GM18520 (cell line): ENCODE measurements around the gene MOK.

Source experiments
- ATAC-seq: cut with Tn5 transposase; IDR thresholded peaks from one replicate; pipeline ENCODE4 v1.9.1; 2021; ENCODE audit not compliant: unreplicated experiment

Gene MOK

GRCh38 chr14:102226356-102227125, 78.4 kb downstream of the MOK start:
- no peak for ATAC-seq

DNA sequence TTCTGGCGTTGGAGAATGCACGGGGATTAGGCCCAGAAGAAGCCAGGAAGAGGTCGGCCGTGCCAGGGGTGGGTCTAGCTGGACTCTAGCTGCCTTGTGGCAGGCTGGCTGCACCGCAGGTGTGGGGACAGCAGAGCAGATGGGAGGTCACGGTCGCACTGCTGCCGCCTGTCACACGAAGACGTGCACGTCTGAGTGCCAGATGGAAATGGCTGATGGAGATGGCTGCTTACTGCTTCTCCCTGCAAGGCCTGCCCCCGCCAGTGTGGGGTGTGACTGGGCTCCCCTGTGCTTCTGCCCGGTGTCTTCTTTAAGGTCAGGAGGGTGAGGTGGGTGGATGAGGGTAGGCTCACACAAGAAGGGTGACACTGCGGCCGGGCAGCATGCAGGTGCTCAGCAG, 79.0 kb downstream of the MOK start:
- ATAC-seq, result no peak

DNA sequence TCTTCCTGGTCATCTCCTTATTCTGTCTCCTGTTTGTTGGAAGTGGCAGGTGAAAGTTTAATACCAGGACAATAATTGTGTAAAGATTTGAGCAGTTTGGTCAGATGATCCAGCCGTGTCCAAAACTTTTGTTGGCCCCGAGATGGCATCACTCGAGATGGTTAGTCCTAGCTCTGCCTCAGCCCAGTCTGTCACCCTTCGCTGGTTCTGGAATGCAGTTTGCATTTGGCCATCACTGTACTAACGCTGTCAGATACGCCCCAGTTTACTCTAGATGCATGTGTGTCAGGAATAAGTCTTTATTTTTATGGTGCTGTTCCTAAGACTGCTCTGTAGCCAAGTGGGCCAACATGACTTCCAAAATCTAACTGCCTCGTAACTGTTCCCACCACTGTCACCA, 79.6 kb downstream of the MOK start:
- ATAC-seq, result no peak

GRCh38 chr14:102223682-102224081, 81.3 kb downstream of the MOK start:
- ATAC-seq, result no peak

DNA sequence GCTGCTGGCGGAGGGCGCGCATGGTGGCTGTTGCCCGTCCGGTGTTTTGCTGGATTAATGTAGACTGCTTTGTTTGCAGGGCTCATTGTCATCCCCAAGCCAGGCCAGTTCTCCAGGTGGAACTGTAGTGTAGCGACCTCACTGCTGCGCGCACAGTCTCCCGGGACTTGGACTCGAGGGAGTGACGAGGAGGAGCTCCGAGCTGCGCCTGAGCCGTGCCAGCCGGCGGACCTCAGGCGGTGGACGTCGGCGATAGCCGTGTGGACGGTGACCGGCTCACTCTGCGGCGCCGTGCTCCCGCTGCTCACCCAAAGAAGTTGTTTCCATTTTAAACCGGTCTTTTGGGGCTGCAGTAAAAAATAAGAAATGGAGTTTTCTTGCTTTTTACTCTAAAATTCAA, 82.2 kb downstream of the MOK start:
- no peak for ATAC-seq

- no peak for ATAC-seq
These were observed 82.9 kb downstream of the MOK start for GRCh38 chr14:102222009-102222575.

DNA sequence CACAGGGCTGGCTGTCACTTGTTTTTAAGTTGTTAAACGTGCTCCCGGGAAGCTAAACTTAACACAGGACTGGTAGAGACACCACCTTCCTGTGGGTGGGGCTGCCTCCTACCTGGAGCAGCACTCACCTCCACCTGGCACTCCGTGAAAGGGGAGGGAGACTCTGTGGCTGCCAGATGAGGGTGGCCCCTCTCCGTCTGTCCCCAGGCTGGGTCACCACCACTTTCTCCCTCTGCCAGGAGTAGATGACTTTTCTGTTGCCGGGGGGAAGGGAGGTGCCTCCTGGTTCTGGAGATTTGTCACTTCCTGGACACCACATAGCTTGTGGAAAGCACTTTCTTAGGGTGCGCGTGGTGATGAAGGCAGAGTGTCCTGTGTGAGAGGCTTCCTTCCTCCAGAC, 83.9 kb downstream of the MOK start:
- ATAC-seq, result no peak

- ATAC-seq, result peak; percentile 92
These were observed 84.9 kb downstream of the MOK start for GRCh38 chr14:102220031-102220430.

GRCh38 chr14:102219316-102219715, 85.6 kb downstream of the MOK start:
- no peak for ATAC-seq

DNA sequence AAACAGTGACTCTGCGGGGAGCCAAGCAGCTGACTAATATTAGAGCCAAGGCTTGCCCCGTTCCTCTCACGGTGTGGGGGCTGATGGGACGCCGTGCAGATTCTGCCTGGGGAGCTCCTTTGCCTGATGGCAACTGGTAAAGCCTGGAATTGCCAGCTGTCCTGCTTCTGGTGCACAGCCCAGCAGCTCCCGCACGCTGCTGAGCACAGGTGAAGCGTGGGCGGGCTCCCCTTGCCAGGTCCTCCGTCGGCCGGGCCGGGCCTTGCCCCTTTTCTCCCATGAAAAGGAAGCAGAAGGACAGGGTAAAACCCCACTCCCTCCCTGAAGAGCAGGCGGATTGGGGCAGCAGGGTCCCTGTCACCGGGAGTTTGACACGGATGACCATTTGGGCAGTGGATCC, 86.3 kb downstream of the MOK start:
- ATAC-seq, result no peak

DNA sequence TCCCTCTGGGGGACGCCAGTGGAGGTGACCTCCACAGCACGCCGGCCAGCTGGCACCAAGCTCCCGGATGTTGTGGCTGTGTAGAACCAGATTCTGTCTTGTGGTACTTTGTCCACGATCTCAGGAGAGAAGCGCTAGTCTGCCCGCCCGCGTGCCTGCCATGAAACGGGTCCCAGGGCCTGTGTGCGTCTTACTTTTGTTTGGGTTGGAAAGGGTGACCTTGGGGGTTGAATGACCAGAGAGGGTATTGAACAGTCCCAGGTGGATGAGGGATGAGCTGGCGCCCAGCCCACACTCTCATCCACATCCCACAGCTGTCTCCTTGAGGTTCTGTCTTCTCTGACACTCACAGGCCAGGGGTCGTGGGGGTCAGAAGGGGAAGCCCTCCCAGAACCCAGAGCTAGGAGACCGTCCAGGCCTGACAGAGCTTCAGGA, 87.0 kb downstream of the MOK start:
- ATAC-seq, result no peak

GRCh38 chr14:102217399-102217798, 87.6 kb downstream of the MOK start:
- ATAC-seq, result no peak

DNA sequence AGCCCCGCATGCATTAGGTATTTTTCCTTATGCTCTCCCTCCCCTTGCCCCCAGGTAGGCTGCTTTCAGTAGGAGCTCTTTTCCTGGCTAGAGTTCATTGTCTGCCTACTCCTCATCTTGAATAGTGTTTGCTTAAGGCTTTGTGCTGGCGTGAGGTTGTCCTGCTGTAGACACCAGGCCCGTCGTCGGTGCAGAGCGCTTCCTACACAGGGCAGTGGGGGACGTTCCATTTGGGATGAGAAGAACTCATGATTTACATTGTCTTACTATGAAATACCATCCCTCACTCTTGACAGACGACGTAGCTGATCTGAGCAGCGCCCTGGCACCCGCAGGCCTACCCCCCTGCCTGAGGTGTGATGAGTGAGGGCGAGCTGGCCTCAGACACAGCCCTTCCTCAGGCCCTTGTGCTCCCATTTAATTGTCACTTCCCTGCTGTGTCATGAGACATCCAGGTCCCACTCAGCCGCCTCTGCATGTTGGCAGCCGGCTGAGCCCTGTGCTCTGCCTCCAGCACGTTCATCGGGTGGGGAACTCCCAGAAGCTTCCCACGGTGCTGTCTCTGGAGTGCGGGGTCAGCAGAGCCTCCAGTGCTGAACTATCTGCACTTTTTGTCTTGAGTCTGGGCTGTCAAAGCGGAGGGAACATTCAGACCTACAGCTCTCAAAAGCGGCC, 89.3 kb downstream of the MOK start:
- ATAC-seq, result no peak

GRCh38 chr14:102215071-102215470, 89.9 kb downstream of the MOK start:
- no peak for ATAC-seq

DNA sequence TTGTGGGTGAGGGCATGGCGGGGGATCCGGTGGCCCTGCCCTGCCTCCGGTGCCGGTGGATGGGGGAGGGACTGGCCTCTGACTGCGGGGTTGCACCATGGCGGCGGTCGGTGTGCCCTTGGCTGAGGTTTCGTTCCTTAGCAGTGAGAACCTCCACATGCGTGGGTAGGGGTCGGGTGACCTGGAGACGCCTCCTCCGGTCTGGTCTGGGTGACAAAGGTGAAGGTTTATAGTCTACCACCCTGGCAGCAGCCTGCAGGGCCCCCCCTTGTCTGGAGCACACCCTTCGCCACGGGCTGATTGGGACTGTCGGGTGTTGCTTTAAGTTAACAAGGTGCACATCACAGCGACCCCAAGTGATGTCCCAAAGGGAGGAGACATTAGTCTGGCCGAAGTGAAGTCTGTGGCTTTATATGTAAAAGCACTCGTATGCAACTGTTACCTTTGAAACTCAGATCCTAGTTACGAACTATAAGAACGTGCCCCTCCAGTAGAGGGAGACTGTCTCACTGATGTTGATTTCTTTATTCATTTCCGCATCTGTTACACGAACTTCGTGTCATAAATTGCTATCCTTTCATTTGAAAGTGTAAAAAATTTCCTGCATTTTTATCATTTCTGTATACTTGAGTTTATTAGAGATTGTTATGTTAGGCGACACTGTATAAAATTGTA, 90.8 kb downstream of the MOK start:
- no peak for ATAC-seq

GRCh38 chr14:102213470-102213869, 91.5 kb downstream of the MOK start:
- no peak for ATAC-seq

DNA sequence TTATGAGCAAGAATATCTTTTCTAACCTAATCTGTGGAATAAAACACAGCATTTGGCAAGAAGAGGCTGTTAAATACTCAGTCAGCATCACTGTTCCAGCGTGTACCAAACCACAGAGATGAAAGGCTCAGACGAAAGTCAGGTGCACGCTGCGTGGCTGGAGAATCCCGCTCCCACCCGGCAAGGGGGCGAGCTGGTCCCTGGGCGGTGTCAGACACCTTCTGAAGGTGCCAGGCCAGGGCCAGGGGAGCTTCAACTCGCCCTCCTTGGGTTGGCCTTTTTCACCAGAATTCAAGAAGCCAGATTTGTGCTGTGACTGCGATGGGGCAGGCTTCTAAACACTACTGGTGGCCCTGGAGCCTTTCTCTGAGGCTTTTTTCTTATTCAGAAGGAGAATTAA, 92.1 kb downstream of the MOK start:
- no peak for ATAC-seq

- ATAC-seq, result no peak
These were observed 92.6 kb downstream of the MOK start for GRCh38 chr14:102212356-102212755.

GRCh38 chr14:102211240-102211639, 93.7 kb downstream of the MOK start:
- no peak for ATAC-seq

DNA sequence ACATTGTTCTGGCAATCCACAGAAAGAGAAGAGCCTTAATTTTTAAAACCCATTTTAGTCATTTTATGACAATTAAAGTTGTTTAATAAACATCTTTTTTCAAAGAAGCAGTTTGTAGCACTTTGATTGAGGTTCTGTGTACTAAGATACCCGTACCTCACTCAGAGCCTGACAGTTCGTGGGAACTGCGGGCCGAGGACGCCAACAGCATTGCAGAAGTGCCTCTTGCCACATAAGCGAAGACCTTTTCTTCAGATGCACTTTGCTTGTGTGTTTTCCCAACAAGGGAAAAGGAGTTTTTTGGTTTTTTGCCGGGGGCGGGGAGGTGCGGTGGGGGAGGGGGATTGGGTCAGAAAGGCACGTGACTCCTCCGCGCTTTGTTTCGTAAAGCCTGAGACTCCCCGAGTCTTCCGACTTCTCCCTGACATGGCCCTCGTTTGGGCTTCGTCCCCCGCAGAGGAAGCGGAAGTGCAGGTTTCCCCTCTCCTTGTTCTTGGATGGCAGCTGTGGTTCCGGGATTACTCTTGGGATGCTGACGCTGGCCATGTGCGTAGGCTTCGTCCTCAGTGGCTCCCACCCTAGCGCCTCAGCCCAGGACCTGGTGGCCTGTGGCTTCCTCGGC, 94.4 kb downstream of the MOK start:
- no peak for ATAC-seq

DNA sequence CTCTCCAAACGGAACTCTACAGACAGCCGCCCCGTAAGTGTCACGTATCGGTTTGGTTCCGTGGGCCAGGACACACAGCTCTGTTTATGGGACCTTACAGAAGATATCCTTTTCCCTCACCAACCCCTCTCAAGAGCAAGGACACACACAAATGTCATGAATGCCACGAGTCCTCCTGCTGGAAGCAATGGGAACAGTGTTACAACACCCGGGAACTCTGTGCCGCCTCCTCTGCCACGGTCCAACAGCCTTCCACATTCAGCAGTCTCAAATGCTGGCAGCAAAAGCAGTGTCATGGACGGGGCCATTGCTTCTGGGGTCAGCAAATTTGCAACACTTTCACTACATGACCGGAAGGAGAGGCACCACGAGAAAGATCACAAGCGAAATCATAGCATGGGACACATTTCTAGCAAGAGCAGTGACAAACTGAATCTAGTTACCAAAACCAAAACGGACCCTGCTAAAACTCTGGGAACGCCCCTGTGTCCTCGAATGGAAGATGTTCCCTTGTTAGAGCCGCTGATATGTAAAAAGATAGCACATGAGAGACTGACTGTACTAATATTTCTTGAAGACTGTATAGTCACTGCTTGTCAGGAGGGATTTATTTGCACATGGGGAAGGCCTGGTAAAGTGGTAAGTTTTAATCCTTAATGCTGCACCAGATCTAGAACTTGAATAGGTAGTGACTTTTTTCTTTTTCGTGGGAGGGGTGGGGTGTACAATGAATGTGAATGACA, 95.6 kb downstream of the MOK start:
- no peak for ATAC-seq
